GM23338 (cell line): ENCODE results near the gene TREM1. TPM values are rescaled to one million over a fixed set of nuclear protein-coding genes. Genes with fewer than 3 reads are reported as not detected.

ENCODE experiments used
- ATAC-seq: fragments of 200-7000 bp; cut with Tn5 transposase; 3 replicates; pipeline ENCODE4 v1.9.1; 2020
- DNase-seq: peaks from one replicate; pipeline ENCODE4 v3.0.0-alpha.2; 2015; ENCODE audit warnings: low spot score
- H2AFZ ChIP-seq: fragments of 200-600 bp; sonication (generic); 2 replicates; pipeline ENCODE4 v1.8.0; 2016; ENCODE audit warnings: antibody characterized with exemption, mild to moderate bottlenecking, moderate library complexity
- H3F3A ChIP-seq: fragments of 200-600 bp; sonication (generic); replicated peaks from 2 replicates; pipeline ENCODE4 v1.8.0; 2017; ENCODE audit warnings: antibody characterized with exemption, mixed run types, low read depth
- H3K27ac ChIP-seq: fragments of 200-600 bp; sonication (generic); 2 replicates; pipeline ENCODE4 v1.6.1; 2016; ENCODE audit warnings: low read depth
- H3K27me3 ChIP-seq: fragments of 200-600 bp; sonication (generic); 2 replicates; pipeline ENCODE4 v1.8.0; 2016; ENCODE audit warnings: mild to moderate bottlenecking, mixed run types, moderate library complexity; ENCODE audit not compliant: insufficient read depth
- H3K36me3 ChIP-seq: fragments of 200-600 bp; sonication (generic); 2 replicates; pipeline ENCODE4 v1.8.0; 2016; ENCODE audit warnings: mild to moderate bottlenecking; ENCODE audit not compliant: insufficient read depth
- H3K4me1 ChIP-seq: fragments of 200-600 bp; sonication (generic); 2 replicates; pipeline ENCODE4 v1.8.0; 2016; ENCODE audit warnings: mild to moderate bottlenecking, moderate library complexity; ENCODE audit not compliant: insufficient read depth
- H3K4me2 ChIP-seq: fragments of 200-600 bp; sonication (generic); 2 replicates; pipeline ENCODE4 v1.7.1; 2017; ENCODE audit warnings: mixed run types
- H3K4me3 ChIP-seq: fragments of 200-600 bp; sonication (generic); 2 replicates; pipeline ENCODE4 v1.6.1; 2016; ENCODE audit warnings: mixed run types
- H3K79me2 ChIP-seq: fragments of 200-600 bp; sonication (generic); replicated peaks from 2 replicates; pipeline ENCODE4 v1.8.0; 2017; ENCODE audit warnings: mild to moderate bottlenecking; ENCODE audit not compliant: insufficient read depth
- H3K9me2 ChIP-seq: fragments of 200-600 bp; sonication (generic); 2 replicates; pipeline ENCODE4 v1.8.0; 2017; ENCODE audit not compliant: insufficient read depth
- H4K20me1 ChIP-seq: fragments of 200-600 bp; sonication (generic); replicated peaks from 2 replicates; pipeline ENCODE4 v1.8.0; 2017; ENCODE audit warnings: mild to moderate bottlenecking; ENCODE audit not compliant: insufficient read depth
- H3K27ac Mint-ChIP-seq: 2 replicates; pipeline ENCODE4 v1.8.0; 2020; ENCODE audit warnings: inconsistent platforms, mild to moderate bottlenecking, moderate library complexity, mixed read lengths
- H3K27me3 Mint-ChIP-seq: 3 replicates; pipeline ENCODE4 v1.8.0; 2022; ENCODE audit warnings: low read depth, mild to moderate bottlenecking, moderate library complexity, mixed read lengths, inconsistent platforms; ENCODE audit not compliant: insufficient read depth, poor library complexity
- H3K36me3 Mint-ChIP-seq: 3 replicates; pipeline ENCODE4 v1.8.0; 2021; ENCODE audit warnings: low read depth, mild to moderate bottlenecking, inconsistent platforms, moderate library complexity, mixed read lengths
- H3K4me1 Mint-ChIP-seq: 3 replicates; pipeline ENCODE4 v1.8.0; 2020; ENCODE audit warnings: mild to moderate bottlenecking, inconsistent platforms, mixed read lengths
- H3K4me3 Mint-ChIP-seq: 3 replicates; pipeline ENCODE4 v1.8.0; 2021; ENCODE audit warnings: moderate library complexity, mild to moderate bottlenecking, inconsistent platforms, mixed read lengths
- H3K9me3 Mint-ChIP-seq: 3 replicates; pipeline ENCODE4 v1.8.0; 2020; ENCODE audit warnings: moderate library complexity, mild to moderate bottlenecking, inconsistent platforms, mixed read lengths
- CREB1 ChIP-seq: fragments of 250-450 bp; sonication (Bioruptor Pico); IDR thresholded peaks from 2 replicates; pipeline ENCODE4 v1.5.0; 2020; ENCODE audit warnings: low read depth, mild to moderate bottlenecking, moderate library complexity
- EZH2 ChIP-seq: fragments of 200-600 bp; sonication (generic); IDR thresholded peaks from one replicate; pipeline ENCODE4 v1.8.0; 2017; ENCODE audit warnings: antibody characterized with exemption, mild to moderate bottlenecking, low read depth; ENCODE audit not compliant: unreplicated experiment
- EZH2phosphoT487 ChIP-seq: fragments of 200-600 bp; sonication (generic); IDR thresholded peaks from one replicate; pipeline ENCODE4 v1.8.1; 2018; ENCODE audit warnings: antibody characterized with exemption; ENCODE audit not compliant: unreplicated experiment
- JUNB ChIP-seq: IDR thresholded peaks from one replicate; pipeline ENCODE4 v1.6.1; 2016; ENCODE audit warnings: antibody characterized with exemption; ENCODE audit not compliant: unreplicated experiment
- NANOG ChIP-seq: IDR thresholded peaks from 2 replicates; pipeline ENCODE4 v1.6.1; 2016; ENCODE audit warnings: antibody characterized with exemption, borderline replicate concordance
- ZNF114 ChIP-seq: fragments of 250-450 bp; sonication (Bioruptor Pico); IDR thresholded peaks from 2 replicates; pipeline ENCODE4 v1.5.0; 2020; ENCODE audit warnings: mild to moderate bottlenecking, moderate library complexity
- ZNF462 ChIP-seq: fragments of 250-450 bp; sonication (Bioruptor Pico); IDR thresholded peaks from 2 replicates; pipeline ENCODE4 v1.5.0; 2020; ENCODE audit warnings: mild to moderate bottlenecking, moderate library complexity
- polyA plus RNA-seq: library from polyadenylated mRNA; unstranded; fragments of >200 nt; fragmentation: Nextera tagmentation; extraction: Ambion mirVana; gene quantifications from 2 replicates; pipeline ENCODE4 v1.2.1, GENCODE V29; 2016
- total RNA-seq: library from RNA; depleted of rRNA; stranded (reverse); fragments of >200 nt; shearing (Covaris generic); gene quantifications from 2 replicates; pipeline ENCODE4 v1.2.3, GENCODE V29; 2014
- TF ChIP-seq, protein P1 (sequence below): IDR thresholded peaks from one replicate; pipeline ENCODE4 v1.6.1; 2018; ENCODE audit warnings: antibody characterized with exemption; ENCODE audit not compliant: unreplicated experiment
- TF ChIP-seq, protein P2 (sequence below), 2 experiments: fragments of 200-600 bp in 1 of 2; sonication (generic) in 1 of 2; conservative IDR thresholded peaks; 2 replicates each; pipeline versions ENCODE4 v1.5.1 to v1.6.1; 2016 to 2017; ENCODE audit warnings: antibody characterized with exemption in 2 of 2, low read depth in 2 of 2, mild to moderate bottlenecking in 2 of 2, moderate library complexity in 1 of 2

Gene TREM1
- total and polyA plus RNA-seq, 2 experiments from 2014 or later, result not detected

DNA sequence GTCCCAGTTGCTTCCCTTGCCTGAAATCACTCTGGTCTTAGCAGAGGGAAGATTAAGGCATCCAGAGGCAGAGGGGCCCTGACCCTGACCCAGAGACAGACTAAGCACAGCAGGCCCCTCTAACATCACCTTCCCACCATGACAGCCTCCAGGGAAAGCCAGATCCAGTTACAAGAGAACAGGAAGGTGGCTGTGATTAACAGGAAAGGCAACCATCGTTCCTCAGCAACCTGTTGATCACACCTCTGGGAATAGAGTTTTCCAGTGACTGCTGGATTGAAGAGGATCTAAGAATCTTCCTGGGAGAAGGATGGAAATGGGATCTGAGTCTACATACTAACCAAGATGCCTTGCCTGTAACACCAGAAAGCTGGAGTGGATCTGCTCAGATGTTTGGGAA lies 5.2 kb upstream of the TREM1 start:
- Mint-ChIP-seq H3K27me3 (peaks cover 2% of the 10 kb centered on the region), H3K9me3 (peaks cover 18% of the 10 kb centered on the region), H3K27ac (no peak overlapping the region), H3K4me1 (peaks cover 15% of the 10 kb centered on the region), H3K4me3 (no peak overlapping the region), H3K36me3 (peaks cover 11% of the 10 kb centered on the region)
- Histone ChIP-seq H3K4me3 (no peak overlapping the region), H3K4me1 (peaks cover 4% of the 10 kb centered on the region; the same call in 1 of the 2 replicates), H3K4me2 (no peak overlapping the region), H2AFZ (no peak overlapping the region), H3K79me2 (no peaks in the 10 kb centered on the region), H4K20me1 (no peaks in the 10 kb centered on the region), H3K27me3 (peaks cover 48% of the 10 kb centered on the region), H3K9me2 (peaks cover 4% of the 10 kb centered on the region; the same call in 1 of the 2 replicates), H3K36me3 (0 out of 2 replicates have a peak, but pooled peaks cover 3% of the 10 kb centered on the region), H3F3A (no peaks in the 10 kb centered on the region), H3K27ac (no peak overlapping the region)
- no peak for TF ChIP-seq JUNB
- TF ChIP-seq, protein P1, sequence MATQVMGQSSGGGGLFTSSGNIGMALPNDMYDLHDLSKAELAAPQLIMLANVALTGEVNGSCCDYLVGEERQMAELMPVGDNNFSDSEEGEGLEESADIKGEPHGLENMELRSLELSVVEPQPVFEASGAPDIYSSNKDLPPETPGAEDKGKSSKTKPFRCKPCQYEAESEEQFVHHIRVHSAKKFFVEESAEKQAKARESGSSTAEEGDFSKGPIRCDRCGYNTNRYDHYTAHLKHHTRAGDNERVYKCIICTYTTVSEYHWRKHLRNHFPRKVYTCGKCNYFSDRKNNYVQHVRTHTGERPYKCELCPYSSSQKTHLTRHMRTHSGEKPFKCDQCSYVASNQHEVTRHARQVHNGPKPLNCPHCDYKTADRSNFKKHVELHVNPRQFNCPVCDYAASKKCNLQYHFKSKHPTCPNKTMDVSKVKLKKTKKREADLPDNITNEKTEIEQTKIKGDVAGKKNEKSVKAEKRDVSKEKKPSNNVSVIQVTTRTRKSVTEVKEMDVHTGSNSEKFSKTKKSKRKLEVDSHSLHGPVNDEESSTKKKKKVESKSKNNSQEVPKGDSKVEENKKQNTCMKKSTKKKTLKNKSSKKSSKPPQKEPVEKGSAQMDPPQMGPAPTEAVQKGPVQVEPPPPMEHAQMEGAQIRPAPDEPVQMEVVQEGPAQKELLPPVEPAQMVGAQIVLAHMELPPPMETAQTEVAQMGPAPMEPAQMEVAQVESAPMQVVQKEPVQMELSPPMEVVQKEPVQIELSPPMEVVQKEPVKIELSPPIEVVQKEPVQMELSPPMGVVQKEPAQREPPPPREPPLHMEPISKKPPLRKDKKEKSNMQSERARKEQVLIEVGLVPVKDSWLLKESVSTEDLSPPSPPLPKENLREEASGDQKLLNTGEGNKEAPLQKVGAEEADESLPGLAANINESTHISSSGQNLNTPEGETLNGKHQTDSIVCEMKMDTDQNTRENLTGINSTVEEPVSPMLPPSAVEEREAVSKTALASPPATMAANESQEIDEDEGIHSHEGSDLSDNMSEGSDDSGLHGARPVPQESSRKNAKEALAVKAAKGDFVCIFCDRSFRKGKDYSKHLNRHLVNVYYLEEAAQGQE, result no peak
- TF ChIP-seq NANOG, result no peak
- TF ChIP-seq ZNF114 (CRISPR knock-in tag), result no peak
- no peak for TF ChIP-seq CREB1
- DNase-seq, result no peak
- ATAC-seq, result no peak

DNA sequence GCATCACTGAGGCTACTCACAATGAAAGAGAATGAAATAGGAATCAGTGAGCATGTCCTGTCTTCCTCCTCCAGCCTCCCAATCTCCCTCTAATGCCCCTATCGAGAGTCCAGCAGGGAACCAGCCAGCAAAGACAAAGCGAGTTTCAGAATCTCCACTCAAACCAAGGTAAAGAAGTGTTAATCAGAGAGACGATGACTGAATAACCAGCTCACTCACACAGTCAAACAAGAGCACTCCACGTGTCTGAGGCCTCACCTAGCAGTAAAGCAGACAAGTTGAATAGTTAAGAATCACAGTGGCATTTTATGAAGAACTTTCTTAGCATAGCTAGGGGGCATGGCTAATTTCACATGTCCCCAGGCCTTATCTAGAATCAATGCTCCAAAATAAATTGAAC lies 3.3 kb upstream of the TREM1 start:
- H3K27ac Mint-ChIP-seq, result no peak overlapping the region
- DNase-seq, result no peak
- TF ChIP-seq CREB1 (no peak), ZNF462 (CRISPR knock-in tag) (no peak), EZH2phosphoT487 (no peak), EZH2 (no peak), ZNF114 (CRISPR knock-in tag) (no peak)
- TF ChIP-seq, protein P2, sequence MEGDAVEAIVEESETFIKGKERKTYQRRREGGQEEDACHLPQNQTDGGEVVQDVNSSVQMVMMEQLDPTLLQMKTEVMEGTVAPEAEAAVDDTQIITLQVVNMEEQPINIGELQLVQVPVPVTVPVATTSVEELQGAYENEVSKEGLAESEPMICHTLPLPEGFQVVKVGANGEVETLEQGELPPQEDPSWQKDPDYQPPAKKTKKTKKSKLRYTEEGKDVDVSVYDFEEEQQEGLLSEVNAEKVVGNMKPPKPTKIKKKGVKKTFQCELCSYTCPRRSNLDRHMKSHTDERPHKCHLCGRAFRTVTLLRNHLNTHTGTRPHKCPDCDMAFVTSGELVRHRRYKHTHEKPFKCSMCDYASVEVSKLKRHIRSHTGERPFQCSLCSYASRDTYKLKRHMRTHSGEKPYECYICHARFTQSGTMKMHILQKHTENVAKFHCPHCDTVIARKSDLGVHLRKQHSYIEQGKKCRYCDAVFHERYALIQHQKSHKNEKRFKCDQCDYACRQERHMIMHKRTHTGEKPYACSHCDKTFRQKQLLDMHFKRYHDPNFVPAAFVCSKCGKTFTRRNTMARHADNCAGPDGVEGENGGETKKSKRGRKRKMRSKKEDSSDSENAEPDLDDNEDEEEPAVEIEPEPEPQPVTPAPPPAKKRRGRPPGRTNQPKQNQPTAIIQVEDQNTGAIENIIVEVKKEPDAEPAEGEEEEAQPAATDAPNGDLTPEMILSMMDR (conservative IDR thresholded peaks at IDR 0.05; ENCODE audit: low read depth in 2 of 2), result no peak

More for the DNA sequence above, 3.3 kb upstream of the TREM1 start:
- Histone ChIP-seq H3K36me3 (no peaks in the 10 kb centered on the region), H3K4me2 (no peak overlapping the region), H3K4me3 (no peak overlapping the region), H3K9me2 (peaks cover 9% of the 10 kb centered on the region), H3K27ac (no peak overlapping the region), H3F3A (no peaks in the 10 kb centered on the region), H3K27me3 (peaks cover 48% of the 10 kb centered on the region), H3K4me1 (peaks cover 4% of the 10 kb centered on the region; the same call in 1 of the 2 replicates), H3K79me2 (no peaks in the 10 kb centered on the region), H2AFZ (peak overlapping the region; percentile 49), H4K20me1 (no peaks in the 10 kb centered on the region)
- Mint-ChIP-seq H3K27me3 (peaks cover 6% of the 10 kb centered on the region), H3K9me3 (no peaks in the 10 kb centered on the region), H3K4me1 (peaks cover 11% of the 10 kb centered on the region), H3K4me3 (no peak overlapping the region), H3K36me3 (no peaks in the 10 kb centered on the region)
- peak; percentile 67 for ATAC-seq
